AG20443 (cell line): ENCODE results near the gene SNAPC4.

Experiments used
- DNase-seq: peaks from one replicate; pipeline ENCODE4 v3.0.0; 2012; ENCODE audit warnings: low spot score, mixed read lengths

The SNAPC4 gene, protein sequence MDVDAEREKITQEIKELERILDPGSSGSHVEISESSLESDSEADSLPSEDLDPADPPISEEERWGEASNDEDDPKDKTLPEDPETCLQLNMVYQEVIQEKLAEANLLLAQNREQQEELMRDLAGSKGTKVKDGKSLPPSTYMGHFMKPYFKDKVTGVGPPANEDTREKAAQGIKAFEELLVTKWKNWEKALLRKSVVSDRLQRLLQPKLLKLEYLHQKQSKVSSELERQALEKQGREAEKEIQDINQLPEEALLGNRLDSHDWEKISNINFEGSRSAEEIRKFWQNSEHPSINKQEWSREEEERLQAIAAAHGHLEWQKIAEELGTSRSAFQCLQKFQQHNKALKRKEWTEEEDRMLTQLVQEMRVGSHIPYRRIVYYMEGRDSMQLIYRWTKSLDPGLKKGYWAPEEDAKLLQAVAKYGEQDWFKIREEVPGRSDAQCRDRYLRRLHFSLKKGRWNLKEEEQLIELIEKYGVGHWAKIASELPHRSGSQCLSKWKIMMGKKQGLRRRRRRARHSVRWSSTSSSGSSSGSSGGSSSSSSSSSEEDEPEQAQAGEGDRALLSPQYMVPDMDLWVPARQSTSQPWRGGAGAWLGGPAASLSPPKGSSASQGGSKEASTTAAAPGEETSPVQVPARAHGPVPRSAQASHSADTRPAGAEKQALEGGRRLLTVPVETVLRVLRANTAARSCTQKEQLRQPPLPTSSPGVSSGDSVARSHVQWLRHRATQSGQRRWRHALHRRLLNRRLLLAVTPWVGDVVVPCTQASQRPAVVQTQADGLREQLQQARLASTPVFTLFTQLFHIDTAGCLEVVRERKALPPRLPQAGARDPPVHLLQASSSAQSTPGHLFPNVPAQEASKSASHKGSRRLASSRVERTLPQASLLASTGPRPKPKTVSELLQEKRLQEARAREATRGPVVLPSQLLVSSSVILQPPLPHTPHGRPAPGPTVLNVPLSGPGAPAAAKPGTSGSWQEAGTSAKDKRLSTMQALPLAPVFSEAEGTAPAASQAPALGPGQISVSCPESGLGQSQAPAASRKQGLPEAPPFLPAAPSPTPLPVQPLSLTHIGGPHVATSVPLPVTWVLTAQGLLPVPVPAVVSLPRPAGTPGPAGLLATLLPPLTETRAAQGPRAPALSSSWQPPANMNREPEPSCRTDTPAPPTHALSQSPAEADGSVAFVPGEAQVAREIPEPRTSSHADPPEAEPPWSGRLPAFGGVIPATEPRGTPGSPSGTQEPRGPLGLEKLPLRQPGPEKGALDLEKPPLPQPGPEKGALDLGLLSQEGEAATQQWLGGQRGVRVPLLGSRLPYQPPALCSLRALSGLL (N-terminal part only)

DNA sequence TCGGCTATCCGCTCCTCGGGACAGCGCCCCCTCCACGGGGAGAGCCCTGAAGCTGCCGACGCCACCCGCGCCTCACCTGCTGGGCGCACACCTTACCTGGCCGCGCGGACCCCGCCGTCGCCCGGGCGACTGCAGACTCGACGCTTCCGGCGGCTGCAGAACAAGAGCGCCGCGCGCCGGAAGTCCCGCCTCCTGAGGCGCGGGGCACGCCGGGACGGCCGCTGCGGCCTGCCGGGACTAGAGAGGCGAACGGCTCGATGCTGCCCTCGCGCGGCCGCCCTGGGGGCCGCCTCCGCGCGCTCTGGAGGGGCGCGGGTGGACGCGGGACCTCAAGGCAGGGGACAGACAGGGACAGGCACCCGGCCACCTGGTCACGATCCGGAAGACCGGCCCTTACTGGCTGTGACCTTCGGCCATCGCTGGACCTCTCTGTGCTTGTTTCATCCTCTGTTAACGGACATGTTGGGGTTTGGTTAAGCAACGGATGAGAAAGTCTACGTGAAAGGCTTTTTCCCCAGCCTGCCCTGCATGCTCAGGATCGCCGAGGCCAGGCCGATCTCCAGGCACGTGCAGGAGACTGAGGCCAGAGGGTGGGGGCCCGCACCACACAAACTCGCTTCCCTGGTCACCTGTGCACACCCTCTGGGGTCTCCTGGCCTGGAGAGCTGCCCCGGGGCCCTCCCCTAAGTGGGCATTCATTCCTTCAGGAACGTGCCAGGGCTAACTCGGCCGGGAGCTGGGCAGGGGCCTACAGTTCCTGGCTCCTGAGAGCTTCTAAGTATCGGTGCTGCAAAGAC is at the start of gene SNAPC4:
Gene SNAPC4 (minus strand): TSS at position 133 of the 797 bp plus-strand sequence. CDS start 1,742 bp downstream, outside the sequence.
- peak; percentile 98 for DNase-seq

DNA sequence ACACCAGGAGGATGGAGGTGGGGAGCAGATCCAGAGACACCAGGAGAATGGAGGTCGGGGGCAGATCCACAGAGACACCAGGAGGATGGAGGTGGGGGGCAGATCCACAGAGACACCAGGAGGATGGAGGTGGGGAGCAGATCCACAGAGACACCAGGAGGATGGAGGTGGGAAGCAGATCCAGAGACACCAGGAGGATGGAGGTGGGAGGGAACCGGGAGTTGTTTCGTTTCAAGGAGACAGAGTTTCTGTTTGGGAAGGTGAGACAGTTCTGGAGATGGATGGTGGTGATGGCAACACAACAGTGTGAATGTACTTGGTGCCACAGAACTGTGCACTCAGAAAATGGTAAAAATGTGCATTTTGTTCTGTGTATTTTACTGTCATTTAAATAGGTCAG is 48.7 kb upstream of the SNAPC4 start:
- no peak for DNase-seq

DNA sequence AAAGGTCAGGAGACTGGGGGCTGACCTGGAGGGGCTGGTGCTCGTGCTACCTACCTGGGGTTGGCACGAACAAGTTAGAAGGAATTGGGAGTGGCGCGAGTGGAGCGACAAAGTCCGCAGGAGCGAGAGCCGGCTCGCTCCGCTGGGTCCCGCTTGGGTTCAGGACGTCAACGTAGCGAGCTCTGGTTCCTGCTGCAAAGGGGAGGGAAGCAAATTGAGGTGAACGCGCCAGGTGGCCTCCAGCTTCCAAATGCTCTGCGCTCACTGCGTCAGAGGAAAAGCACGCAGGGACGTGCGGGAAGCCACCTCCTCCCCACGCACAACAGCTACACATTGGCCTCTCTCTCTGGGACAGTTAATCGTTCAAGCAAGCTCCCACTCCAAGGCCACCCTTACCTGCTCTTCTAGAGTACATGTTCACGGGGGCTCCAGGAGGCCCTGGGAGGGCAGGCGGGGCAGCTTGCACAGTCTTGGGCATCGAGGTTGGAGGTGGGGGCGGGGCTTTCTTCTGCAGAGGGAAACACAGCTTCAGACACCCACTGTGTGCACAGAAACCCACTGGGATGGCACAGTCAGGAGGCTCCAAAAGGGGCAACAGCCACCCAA is 47.3 kb upstream of the SNAPC4 start:
- DNase-seq = no peak

DNA sequence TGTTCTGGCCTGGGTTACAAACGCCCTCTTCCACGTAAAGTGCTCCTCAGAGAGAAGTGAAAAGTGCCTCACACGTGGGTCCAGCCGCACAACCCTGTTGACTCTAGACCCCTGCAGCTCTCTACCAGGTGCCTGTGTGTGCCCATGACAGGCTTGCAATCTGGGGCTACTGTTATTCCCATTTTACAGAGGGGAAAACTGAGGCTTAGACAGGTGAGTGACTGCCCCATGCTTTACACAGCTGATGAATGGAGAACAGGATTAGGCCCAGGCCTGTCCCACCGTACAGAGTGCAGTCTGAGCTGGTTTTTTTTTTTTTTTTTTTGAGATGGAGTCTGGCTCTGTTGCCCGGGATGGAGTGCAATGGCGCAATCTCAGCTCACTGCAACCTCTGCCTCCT is 45.8 kb upstream of the SNAPC4 start:
- no peak for DNase-seq

DNA sequence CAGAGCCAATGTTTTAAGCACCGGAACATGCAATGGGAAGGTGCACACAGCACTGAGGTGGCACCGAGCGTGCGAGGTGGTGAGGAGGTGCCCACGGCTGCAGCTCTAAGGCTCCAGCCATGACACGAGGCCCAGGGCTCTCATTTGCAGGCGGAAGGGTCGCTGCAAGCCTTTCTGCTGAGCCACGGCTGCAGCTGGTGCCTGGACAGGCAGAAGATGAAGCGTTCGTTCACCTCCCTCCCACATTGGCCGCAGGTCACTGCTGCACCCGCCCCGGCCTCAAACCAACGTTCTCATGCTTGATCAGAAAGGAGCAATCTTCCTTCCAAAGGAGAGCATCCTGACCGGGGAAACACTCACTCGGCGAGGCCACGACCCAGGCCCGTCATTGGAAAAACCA is 44.1 kb upstream of the SNAPC4 start:
- no peak for DNase-seq

DNA sequence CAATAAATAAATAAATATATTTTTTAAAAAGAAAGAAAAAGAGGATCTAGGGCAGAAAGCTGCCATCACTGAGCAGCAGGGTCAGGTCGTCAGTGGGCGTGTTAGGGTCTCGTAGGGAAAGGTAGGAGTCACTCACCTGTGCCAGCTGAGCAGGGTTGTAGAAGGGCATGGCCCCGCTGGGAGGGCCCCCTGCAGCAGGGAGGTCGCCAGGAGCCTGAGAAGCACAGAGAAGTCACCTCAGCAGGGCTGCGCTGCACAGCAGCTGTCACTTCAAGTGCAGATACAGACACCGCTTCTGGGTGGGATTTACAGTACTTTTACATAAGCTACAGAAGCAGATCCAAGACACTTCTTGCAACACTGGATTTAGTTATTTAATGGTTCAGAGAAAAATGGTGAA is 43.7 kb upstream of the SNAPC4 start:
- DNase-seq = no peak

DNA sequence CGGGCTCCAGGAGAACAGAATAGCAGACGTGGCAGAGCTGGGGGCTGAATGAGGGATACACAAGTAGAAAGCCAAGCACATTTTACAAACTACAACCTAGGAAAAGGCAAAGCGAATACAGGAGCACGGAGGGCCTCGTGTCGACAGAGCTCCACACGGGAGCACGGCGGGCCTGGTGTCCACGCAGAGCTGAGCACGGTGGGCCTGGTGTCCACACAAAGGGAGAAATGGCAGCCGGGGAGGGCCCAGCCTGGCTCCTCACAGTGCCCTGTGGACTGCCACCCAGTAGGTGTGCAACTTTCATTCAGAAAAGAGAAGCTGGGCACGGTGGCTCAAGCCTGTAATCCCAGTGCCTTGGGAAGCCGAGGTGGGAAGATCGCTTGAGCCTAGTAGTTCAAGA is 43.1 kb upstream of the SNAPC4 start:
- no peak for DNase-seq

DNA sequence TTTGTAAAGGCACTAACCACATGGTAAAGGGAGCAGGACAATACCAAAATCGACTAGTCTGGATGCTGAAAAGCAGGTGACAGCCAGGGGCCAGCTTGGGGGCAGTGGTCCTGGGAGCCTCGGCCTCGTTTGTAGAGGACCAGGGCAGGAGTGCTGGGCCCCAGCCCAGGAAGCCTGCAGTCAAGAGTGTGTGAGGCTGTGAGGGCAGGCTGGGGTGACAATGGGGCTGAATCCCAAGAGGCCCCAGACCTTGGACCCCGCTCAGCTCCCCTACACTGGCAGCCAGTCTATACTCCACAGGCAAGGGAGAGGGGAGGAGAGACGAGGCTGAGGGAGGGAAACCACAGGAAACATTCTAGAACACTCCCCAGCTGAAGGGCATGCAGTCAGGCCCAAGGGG is 42.3 kb upstream of the SNAPC4 start:
- no peak for DNase-seq

DNA sequence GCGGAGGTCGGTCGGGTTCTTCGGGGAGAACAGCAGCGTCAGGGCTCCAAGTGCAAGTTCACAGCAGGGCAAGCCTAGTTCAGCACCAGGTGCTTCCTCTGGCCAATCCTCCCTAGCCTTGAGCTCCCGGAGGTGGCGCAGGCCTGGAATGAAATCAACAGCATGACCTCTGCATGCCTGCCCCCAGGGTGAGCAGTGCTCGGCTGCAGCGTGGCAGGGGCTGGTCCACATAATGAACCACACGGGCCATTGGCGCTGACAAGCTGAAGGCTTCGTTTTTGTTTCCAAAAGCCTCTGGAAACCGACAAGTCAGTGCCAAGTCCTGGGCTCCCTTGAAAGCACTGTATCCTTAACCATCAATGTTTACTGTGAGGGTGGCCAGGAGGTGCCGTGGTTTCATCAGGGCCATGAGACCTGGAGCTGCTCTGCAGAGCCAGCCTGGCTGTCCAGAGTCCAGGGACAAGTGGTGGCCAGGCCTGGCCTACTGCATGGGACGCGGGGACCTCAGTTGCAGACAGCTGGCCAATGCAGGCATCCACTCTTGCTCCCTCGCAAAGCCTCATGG is 41.8 kb upstream of the SNAPC4 start:
- no peak for DNase-seq

DNA sequence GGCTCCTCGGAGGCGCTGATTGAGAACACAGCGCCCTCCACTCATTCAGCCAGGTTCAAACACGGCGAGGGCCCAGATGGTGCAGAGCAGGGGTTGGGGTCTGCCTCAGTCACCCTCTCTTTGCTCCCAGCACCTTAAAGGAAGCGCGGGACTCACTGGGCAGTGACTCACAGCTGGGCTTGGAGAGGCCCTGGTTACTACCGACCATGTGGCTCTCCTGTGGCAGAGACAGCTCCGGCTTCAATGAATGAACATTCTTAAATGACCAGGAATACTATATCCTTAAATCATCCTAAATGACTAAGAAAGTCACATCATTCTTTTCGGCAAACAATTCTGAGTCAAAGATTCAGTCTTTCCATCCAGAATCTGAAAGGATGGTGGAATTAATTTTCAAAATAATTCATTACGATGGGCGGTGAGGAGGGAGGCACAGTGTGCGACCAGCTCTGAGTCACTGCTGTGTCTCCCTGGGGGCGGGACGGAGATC is 41.3 kb upstream of the SNAPC4 start:
- no peak for DNase-seq

DNA sequence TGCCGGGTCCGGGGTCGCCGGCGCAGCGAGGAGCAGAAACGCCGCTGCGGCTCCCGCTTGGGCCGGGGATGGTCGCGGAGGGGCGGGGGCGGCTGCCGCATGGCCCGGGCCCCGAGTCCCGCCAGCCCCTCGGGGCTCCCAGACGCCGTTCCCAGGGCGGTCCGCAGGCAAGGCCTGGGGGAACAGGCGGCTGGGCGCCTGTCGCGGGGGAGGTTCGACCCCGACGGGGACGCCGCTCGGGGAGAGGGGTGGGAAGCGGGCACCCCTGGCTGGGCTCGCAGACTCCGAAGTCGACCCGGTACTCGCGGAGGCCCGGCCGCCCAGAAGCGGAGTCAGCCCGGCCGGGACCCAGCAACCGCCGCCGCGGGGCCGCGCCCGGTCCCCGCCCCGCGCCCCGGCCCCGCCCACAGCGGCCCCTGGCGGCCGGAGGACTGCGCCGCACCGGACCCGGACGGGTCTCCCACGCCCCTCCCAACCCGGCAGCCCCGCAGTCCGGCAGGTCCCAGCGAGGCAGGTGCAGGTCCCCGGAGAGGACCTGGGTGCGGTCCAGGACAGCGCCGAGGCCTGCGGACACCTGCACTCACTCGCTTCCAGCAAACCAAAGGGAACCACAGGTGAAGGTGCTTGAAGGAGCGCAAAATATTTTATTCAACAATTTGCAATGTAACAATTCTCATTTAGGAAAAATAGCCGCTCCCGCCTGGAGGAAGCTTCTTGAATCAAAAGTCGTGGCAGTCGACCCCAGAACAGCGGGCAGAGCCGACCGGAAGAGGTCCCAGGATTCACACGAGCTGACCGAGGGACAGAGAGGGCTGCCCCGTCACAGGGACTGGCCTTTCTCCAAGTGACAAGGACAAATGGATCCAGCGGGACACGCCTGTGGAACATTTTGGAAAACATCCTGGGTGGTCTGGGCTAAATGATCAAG is 39.8 kb upstream of the SNAPC4 start, which contains the start of gene INPP5E:
Gene INPP5E (minus strand): TSS at position 365 of the 928 bp plus-strand sequence. CDS start 426 bp downstream, outside the sequence.
- DNase-seq = peak; percentile 98

DNA sequence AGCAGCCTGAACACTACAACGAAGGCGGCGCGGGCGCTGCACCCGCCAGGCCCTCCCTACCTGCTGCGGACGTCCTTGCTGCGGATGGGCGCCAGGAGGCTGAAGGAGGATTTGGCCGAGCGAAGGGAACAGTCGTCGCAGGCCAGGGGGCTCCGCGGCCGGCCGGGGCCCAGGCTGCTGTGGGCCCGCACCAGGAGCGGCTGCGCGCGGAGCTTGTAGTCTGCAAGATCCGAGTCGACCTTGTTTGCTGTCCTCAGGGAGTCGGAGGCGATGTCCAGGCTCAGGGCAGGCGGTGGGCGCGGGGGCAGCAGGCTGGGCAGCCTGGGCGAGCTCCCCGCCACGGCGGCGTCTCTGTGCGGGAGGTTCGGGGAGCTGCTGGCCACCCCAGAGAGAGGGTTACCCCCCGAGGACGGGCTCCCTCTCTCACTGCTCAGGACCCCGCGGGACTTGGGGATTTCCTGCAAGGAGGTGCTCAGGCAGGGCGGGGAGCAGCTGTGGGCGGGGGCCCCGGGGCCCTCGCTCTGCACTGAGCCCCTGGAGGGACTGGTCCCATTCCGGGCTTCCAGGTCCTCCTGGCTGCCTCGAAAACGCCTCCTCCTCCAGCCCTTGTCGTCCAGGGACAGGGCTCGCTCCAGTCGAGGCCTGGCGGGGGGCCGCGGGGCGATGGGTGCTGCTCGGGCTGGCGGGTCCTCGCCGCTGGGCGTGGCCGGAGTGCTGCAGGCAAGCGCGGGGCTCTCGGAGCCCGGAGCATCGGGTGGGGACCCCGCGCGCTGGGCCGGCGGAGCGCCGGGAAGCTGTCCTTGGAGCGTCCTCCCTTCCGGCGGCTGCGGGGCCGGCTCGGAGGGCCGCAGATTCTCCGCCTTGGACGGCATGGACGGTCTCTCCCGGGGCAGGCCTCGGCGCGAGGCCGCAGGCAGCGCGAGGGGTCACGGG is 38.8 kb upstream of the SNAPC4 start:
- DNase-seq = peak; percentile 63

DNA sequence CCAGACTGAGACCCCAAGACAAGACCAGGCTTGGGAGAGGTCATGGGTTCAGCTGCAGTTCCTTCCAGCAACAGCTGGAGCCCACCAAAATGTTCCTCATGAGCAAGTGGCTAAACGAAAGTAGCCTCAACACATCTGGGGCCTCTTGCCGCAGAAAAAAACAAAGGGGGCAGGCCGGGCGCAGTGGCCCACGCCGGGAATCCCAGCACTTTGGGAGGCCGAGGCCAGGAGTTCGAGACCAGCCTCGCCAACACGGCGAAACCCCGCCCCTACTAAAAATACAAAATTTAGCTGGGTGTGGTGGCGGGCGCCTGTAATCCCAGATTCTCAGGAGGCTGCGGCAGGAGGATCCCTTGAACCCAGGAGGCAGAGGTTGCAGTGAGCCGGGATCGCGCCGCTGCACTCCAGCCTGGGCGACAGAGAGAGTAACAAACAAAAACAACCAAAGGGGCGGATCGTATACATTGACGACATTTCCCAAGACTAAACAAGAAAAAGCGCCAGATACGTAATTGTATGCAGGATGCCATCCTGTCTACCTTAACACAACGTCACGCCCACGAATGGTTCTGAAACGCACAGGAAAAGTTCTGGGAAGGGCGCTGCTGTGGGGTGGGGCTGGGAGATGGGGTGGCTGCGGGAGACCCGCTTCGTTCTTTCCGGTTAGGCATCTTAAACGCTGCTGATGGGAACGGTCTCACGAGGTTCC is 38.0 kb upstream of the SNAPC4 start:
- no peak for DNase-seq

DNA sequence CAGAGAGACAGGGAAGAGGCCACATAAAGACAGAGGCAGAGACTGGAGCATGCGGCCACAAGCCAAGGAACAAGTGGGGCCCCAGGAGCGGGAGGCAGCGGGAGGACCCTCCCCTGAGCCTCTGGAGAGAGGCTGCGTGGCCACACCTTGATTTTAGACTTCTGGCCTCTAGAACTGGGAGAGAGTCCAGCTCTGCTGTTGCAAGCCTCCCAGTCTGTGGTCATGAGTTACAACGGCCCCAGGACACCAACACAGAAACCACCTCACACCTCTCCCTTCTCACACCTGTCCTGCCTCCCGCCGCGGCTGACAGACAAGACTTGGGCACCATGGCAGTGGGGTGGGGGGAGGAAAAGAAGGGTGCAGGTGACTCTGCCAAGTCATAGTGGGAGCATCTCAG is 37.5 kb upstream of the SNAPC4 start:
- DNase-seq = peak; percentile 70

DNA sequence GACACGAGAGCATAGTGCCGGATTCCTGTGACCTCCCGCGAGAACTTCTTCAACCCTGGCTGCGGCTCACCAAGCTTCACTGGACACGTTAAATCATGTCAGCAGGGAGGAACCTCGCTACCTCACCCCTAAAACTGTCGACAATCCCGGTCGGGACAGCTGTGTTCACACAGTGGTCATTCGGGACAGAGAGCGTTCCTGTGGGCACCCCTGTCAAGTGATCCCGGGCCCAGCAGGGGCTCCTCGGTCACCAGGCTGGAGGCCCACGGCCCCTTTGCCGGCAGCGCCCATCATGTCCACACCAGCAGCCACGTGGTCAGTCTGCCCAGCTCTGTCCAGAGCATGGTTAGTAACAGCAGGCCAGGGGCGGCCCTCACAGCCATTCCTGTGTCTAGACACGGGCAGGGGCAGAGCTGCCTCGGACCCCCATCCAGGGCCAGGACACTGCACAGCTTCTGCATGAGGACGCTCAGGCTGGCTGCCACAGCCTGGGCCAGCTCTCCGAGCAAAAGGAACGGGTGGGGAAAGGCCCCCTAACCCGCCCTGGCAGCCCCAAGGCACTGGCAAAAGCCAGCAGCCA is 36.2 kb upstream of the SNAPC4 start:
- DNase-seq = no peak

DNA sequence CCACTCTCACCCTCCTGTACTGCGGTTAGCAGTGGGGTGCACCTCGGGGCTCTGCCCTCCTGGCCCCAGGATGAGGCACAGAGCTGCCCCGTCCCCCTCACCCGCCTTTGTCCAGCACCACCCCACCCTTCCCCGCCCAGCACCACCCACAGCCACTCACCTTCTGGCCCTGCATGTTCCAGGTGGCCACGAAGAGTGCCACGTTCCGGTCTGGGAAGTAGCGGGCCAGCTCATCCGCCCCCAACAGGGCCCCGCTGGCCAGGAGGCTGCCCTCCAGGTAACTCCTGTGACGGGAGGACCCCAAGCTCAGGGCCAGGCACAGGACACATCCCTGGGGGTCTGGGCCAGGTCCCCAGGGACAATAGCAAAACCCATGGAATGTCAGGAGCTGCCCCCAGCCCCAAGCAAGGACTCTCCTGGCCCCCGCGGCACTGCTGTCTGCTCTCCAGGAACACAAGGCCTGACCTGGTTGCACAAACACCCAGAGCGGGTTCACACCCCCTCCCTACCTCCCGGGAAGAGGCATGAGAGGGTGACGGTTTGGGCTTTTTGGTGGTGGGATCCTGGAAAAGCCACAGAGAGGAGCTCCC is 34.7 kb upstream of the SNAPC4 start:
- DNase-seq = no peak
